ENCODE measurements around the gene KRT25.

GRCh38 chr17:40720899-40721298 is 34.2 kb downstream of the KRT25 start:
- TF ChIP-seq POLR2AphosphoS5 (IDR thresholded peaks at IDR 0.05), result no peak
- no peak for TF ChIP-seq CTCF (IDR thresholded peaks at IDR 0.05)
- TF ChIP-seq POLR2A (IDR thresholded peaks at IDR 0.05), result no peak

Measured in prostate gland (tissue), 2 donors.